ENCODE measurements around the gene PDZD2.

GRCh38 chr5:31604644-31605043 lies 34.3 kb upstream of the PDZD2 start:
- TF ChIP-seq CTCF (conservative IDR thresholded peaks at IDR 0.05), result no peak
- no peak for TF ChIP-seq EZH2 (IDR thresholded peaks at IDR 0.05; ENCODE audit: low read depth)

Measured in PC-9 (cell line).